Activated CD8-positive, alpha-beta memory T cell treated with anti-CD3 and anti-CD28 coated beads for 24 hours (primary cell): ENCODE data around the gene DDX27.

Experiments used
- DNase-seq: peaks from one replicate; pipeline ENCODE4 v3.0.0-alpha.2; 2020

Gene DDX27

DNA sequence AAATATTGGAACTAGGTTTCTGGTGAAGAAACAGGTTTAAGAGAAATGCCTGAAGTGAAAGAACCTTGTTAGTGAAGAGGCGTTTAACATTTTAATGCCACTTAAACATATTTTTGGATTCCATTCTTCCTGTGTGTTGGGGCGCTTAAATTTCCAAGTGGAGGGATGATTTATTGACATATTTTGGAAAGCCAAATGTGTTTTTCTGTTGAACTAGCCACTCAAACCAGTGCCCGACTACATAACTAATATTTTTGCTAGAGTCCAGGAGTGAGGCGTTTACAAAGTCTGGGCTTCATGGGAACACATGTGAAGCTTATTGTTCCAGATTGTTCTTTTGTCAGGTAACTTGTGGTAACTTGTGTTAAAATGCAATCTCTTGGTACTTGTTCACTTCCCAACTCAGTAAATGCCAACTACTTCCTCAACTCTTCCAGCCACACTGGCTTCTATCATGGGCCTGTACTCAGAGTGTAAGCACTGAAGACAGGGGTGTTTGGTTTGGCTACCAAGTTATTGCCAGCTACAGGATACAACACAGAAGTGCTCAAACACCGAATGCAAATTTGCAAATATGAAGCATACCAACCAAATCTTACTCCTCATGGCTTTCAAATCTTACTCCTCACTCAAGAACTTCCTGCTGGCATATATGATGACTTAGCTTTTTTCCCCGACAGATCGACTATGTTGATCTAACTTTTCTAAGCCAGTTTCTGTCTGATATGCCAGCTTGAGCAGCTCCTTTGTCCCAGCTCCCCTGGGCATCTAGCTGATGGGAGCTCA, 60.7 kb downstream of the DDX27 start:
- DNase-seq = no peak

DNA sequence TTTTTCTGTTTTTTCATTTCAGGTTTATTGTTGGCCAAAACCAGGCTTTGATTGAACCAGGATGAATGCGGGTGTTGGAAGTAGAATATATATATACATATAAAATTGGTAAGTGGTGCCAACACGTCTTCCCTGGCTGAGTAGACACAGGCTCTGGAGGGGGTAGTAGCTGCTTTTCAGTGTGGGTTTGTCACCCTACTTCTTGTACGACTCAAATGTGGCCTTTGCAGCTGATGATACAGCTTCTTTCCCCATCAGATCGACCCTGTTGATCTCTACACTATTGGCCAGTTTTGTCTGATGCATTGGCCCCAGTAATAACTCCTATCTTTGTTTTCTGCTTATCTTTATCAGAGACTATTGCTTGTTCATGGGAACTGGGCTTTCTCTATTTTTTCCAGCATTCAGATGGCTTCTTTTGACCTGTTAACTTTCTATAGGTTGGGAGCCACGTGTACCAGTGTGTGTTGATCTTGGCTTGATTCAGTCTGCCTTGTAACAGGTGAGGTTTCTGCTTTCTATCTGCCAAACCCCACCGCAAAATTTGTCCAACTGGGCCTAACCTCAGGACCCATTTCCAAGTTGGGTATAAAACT, 61.3 kb downstream of the DDX27 start:
- DNase-seq = no peak

DNA sequence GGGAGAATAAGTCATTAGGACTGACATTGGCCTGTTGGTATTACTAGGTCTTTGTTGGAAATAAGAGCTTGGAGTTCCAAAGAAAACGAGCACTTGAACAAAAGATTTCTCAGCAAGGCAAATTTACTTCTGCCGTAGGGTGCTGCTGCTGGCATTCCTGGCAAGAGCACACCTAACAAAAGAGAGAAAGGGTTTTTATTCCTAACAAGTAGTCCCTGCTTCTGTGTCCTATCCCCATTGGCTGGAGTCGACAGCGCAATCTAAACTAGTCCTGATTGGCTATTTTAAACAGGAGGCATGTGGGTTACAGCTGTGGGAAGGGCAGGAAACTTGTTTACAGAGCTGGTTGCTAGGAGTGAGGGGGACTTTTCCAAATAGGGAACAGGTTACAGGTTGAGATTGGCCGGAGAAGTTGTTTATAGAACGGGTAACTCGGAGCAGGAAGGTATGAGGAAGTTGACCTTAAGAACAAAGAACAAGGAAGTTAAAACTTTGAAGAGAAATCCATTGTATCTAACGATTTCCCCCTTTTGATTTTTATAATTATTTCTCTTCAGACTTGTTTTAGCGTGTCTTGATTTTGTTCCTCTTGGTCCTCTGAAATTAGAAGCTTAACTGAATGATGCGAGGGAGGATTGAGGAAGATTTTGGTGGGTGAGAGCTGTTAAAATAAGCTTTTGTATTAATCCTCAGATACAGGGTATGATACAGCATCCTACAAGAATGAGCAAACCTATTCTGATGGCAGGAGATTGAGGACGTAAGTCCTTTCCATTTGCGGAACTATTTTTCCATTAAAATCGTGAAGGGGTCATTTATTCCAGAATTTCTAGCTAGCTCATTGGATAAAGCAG, 62.1 kb downstream of the DDX27 start:
- no peak for DNase-seq

DNA sequence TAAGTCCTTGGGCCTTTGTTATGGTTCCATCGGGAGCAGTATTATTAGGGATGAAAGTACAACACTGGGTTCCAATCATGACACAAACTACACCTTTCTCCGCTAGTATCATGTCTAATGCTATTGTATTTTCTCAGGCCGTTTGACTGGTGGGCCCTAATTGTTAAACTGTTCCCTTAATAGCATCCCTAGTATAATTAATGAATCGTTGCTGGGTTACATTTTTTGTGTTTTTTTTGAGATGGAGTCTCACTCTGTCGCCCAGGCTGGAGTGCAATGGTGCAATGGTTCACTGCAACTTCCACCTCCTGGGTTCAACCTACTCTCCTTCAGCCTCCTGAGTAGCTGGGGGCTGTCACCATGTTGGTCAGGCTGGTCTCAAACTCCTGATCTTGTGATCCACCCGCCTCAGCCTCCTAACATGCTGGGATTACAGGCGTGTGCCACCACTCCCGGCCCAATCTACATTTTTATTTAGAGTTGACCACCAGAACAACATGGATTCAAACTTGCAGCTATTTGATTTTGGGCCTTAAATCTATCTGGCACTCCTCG, 62.8 kb downstream of the DDX27 start:
- DNase-seq = no peak

- DNase-seq = peak; percentile 69
These were observed 63.5 kb downstream of the DDX27 start for GRCh38 chr20:49282584-49283171.

DNA sequence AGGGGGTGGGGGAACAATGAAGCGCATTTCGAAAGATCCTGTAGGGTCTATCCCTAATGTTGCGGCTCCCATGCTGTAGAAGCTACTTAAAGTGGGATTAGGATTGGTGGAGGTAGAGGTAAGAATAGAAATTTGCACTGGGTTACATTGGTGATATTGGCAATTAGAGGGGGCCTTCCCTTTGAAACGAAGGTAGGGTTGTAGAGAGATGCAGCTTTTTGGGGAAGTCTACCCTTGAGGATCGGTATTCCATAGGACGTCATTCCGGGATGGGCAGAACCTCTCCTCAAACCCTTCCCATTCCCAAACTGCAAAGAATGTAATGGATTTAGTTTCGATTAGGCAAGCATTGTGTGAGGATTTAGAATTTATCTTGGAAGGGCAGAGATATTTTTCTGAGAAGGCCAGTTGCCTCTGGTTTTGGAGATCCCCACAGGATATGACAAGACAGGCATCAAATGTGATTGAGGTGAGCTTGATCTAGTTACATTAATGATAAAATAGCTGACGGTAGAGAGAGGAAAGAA, 64.0 kb downstream of the DDX27 start:
- DNase-seq = no peak

GRCh38 chr20:49283703-49284625, 64.7 kb downstream of the DDX27 start:
- DNase-seq = no peak

- DNase-seq = no peak
These were observed 65.6 kb downstream of the DDX27 start for GRCh38 chr20:49284818-49285217.

GRCh38 chr20:49285233-49285668, 66.0 kb downstream of the DDX27 start:
- no peak for DNase-seq

GRCh38 chr20:49285813-49286494, 66.7 kb downstream of the DDX27 start:
- DNase-seq = no peak

DNA sequence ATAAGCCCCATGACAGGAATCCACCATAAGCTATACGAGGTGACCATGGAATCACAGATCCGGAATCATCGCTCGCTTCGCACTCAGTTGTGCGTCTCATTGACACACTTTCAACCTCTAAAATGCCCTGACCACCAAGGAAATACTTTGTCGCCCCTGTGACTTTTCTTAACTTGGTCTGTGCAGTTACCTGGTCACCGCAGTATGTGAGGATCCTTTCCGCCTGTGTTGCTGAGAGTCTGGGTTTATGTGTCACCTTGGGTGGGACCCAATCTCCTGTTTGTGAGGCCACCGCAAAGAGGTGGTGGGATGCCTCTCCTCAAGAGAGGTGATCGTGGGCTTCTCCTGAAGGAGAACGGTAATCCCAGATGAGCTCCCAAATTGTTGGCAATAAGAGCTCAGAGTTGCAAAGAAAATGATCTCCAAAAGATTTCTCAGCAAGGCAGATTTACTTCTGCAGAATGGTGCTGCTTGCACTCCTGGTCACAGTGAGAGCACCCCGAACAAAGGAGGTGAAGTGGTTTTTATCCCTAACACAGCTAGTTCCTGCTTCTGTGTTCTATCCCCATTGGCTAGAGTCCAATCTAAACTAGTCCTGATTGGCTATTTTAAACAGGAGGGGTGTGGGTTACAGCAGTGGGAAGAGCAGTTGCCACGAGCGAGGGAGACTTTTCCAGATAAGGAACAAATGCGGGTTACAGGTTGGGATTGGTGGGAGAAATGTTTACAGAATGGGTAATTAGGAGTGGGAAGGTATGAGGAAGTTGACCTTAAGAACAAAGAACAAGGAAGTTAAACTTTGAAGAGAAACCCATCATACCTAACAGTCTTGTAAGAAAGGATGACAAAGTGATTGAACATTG, 67.7 kb downstream of the DDX27 start:
- DNase-seq = no peak

DNA sequence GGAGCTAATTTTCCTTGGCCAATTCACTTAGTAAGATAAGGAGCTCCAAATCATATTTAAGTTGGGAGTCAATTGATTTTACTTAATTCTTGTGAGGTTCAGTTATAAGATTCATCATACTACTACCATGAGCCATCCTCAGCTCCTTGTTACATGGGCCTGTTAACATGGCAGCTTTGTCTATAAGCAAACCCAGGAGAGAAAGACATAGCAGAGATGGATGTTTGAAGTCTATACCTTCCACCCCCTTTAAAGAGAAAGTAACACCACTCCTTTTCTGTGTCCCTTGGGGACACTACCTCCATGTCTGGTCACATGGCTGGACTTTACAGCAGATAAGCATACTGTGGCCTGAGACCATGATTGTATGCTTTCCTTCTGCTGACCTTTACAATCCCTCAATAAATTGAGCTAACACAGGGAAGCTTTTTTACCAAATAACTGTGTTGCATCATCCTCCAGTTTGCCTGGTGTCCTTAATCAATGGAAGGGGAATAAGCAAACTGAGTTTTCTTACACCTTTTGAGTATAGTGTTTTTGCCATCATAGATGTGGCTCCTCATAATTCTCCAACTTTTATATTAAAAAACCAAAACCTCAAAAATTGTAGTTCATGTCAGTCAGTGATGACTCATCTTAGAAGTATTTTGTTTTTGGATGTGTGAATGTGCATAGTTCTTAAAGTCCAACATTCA, 68.5 kb downstream of the DDX27 start:
- DNase-seq = no peak

- no peak for DNase-seq
These were observed 69.1 kb downstream of the DDX27 start for GRCh38 chr20:49288250-49288751.

GRCh38 chr20:49288784-49289696, 69.8 kb downstream of the DDX27 start:
- no peak for DNase-seq

GRCh38 chr20:49290608-49291191, 71.5 kb downstream of the DDX27 start:
- DNase-seq = peak; percentile 70

GRCh38 chr20:49291200-49291599, 72.0 kb downstream of the DDX27 start:
- no peak for DNase-seq

- no peak for DNase-seq
These were observed 72.8 kb downstream of the DDX27 start for GRCh38 chr20:49292010-49292409.

DNA sequence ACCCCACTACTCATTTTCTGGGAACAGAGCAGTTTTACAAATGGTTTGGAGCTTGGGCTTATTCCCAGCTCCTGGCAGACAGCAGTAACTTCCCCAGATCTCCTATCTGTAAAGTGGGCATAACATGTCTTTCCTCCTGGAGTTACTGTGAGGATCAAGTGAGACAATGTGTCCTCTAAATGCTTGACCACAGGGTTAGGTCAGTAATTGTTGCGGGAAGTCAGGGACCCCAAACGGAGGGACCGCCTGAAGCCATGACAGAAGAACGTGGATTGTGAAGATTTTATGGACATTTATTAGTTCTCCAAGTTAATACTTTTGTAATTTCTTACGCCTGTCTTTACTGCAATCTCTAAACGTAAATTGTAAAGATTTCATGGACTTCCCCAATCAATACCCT, 73.9 kb downstream of the DDX27 start:
- no peak for DNase-seq
